GM12801 (cell line): Measurements from ENCODE around the gene RASSF1.

ENCODE experiments used
- TF ChIP-seq, protein P1 (sequence below): IDR thresholded peaks from one replicate; pipeline ENCODE4 v1.5.1; 2011; ENCODE audit warnings: control low read depth; ENCODE audit not compliant: insufficient read length; ENCODE audit errors: extremely low read depth

RASSF1 gene

DNA sequence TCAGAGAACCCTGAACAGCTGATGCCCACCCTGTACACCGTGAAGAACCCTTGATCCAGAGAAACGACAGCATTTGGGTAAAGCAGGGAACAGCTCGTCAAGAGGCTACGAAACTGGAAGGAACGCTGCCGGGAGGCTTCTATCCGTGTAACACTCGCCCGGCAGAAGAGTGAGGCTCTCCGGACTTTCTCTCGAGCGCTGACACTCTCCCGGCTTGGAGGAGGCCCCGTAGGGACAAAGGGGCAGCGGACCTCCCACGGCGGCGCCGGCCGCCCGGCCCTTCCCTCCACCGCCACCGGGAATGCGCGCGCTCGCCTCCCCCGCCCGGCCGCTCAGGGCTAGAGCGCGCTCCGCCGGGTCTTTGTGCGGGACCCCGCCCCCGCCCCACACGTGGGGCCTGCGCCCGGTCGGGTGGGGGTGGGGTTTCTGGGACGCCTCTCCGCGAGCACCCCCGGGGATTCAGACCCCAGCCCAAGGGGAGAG lies 19.7 kb downstream of the RASSF1 start:
- TF ChIP-seq, protein P1, sequence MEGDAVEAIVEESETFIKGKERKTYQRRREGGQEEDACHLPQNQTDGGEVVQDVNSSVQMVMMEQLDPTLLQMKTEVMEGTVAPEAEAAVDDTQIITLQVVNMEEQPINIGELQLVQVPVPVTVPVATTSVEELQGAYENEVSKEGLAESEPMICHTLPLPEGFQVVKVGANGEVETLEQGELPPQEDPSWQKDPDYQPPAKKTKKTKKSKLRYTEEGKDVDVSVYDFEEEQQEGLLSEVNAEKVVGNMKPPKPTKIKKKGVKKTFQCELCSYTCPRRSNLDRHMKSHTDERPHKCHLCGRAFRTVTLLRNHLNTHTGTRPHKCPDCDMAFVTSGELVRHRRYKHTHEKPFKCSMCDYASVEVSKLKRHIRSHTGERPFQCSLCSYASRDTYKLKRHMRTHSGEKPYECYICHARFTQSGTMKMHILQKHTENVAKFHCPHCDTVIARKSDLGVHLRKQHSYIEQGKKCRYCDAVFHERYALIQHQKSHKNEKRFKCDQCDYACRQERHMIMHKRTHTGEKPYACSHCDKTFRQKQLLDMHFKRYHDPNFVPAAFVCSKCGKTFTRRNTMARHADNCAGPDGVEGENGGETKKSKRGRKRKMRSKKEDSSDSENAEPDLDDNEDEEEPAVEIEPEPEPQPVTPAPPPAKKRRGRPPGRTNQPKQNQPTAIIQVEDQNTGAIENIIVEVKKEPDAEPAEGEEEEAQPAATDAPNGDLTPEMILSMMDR = no peak

DNA sequence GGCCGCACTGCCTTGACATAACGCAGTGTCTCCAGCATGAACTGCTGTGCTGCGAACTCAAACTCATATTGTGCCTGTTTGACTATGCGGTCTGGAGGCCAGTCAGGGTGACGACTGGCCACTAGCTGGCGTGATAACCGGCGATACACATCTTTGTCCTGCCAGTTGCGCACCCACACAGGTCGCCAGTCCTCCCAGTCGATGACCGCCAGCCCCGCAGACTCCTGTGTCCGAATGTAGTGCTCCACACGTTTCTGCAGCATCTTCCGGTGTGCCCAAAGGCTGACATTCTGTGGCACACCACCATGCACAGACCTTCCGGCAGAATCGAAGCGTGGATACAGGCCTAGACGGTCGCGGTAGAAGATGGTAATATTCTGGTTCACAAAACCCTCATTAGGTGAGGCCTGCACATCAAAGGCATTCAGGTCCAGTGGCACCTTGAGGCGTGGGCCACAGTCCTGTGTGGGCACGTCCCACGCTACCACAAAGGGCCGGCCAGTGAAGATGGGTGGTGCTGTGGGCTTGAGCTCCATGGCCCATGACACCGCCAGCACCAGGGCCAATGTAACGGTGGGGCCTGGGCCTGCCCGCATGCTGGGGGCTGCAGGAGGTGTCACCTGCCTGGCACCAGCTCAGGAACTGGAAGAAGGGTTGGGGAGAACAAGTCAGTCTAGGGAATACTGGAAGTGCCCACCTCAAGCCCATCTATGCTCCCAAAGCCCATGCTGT lies 20.6 kb downstream of the RASSF1 start:
- TF ChIP-seq, protein P1 = no peak

DNA sequence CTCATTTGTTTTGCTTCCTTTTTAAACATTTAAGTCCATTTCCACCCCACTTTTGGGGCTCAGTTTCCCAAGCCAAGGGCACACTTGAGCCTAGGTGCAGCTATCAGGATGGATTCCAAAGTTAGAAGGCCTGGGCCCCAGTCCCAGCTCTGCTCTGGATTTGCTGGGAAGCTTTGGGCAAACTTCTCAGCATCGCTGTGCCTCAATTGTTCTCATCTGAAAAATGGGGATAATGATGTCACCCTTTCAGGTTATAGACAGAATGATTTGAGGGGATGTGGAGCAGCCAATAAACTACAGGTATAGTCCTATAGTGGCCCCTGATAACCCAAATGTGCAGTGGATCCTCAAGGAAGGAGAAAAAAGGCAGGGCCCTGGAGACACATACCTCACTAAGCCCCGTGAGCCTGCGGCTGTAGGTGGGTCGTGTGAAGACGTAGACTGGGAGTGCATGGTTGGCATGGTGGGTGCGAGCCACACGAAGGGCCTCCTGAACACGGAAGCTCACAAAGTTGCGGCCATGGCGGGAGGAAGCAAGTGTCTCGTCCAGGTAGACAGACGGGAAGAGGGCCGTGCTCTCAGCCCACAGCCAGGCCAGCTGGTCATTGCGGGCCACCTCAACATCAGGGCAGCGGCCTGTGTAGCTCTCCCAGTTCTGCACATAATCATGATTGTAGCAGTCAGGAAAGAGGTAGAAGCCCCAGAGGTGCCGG lies 21.3 kb downstream of the RASSF1 start:
- TF ChIP-seq, protein P1 = no peak

DNA sequence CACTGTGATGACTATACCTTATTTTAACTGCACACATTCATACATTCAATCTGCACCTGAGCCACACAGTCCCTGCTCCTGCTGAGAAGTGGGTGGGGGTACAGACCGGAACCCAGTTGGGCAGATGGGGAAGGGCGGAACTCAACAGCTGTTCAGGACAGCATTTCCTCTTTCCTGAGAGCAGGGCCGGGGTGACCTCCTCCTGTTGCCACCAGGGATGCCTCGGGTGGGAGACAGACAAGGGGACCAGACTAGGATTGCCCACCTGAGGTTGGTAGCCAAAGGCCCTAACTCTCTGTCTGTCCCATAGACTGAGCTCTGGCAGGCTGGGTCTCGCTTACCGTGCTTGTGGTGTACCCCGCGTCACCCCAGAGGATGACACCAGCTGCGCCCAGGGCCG lies 22.0 kb downstream of the RASSF1 start:
- TF ChIP-seq, protein P1 = no peak

DNA sequence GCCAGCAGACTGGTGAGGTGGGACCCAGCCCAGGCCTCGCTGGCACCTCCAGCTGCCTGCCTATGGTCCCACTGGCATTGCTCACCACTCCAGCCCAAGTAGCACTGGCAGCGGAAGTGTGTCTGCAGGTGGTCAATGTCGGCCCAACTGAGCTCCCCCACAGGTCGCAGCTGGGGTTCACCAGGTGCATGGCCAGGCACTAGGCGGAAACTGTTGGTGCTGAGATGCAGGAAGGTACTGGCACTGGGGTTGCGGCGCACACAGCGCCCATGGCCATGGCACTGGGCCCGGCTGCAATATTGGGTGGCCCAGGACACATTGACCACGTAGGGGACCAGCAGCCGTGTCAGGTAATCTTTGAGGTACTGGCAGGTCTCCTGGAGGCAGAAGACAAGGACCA lies 22.5 kb downstream of the RASSF1 start:
- TF ChIP-seq, protein P1 = no peak

DNA sequence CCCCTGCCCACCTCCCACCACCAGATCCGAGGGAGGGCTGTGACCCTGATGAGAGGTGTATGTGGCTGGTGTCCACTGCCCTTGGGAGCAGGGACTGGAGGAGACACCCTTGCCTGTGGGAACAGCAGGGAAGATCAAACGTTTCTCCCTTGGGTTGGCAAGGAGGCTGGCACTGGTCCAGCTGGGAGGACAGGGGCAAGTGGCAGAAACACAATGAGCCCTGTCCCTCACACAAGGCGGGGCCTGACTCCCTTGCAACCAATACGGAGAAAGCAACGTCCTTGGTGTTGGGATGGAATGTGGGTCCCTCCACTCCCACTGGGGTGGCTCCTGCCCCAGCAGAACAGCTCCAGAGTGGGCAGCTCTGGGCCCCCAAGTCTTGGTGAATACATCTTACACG lies 23.3 kb downstream of the RASSF1 start:
- TF ChIP-seq, protein P1 = no peak

DNA sequence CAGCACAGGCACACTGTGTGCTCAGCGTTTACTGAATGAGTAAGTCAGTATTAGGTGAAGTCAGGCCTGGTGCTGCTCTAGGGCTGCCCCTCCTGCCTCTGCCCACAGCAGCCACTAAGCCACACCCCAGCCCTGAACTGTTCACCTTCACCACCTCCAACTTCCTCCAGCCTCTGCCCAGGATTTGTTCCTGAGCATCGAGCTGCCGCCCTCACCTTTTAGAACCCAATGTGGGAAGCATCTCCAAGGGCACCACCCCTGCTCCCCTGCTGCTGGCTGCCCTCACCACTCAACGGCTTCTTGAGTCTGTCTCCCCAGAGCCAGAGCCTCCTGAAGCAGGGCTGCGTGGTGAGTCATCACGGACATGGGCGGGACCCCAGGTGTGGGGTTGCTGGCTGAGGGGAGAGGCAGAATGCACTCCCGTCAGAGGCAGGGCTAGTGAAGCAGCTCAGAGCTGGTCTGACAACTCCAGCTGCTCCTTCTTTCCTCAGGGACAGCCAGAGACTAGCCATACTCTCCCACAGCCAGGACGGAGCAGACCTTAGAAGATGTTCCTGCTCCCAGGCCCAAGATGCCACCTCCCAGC lies 23.9 kb downstream of the RASSF1 start:
- TF ChIP-seq, protein P1 = no peak
